Ammon's horn (tissue), 1 donor: ENCODE results near the gene NSD2.
"Not testable (repeated sequence)": the region's sequence is repeated elsewhere in the genome, so short reads cannot be mapped to it uniquely, and the experiment has no call there.

Source experiments
- DNase-seq: peaks from one replicate; pipeline ENCODE4 v3.0.0-alpha.2; 2016; ENCODE audit warnings: low spot score

The NSD2 gene

DNA sequence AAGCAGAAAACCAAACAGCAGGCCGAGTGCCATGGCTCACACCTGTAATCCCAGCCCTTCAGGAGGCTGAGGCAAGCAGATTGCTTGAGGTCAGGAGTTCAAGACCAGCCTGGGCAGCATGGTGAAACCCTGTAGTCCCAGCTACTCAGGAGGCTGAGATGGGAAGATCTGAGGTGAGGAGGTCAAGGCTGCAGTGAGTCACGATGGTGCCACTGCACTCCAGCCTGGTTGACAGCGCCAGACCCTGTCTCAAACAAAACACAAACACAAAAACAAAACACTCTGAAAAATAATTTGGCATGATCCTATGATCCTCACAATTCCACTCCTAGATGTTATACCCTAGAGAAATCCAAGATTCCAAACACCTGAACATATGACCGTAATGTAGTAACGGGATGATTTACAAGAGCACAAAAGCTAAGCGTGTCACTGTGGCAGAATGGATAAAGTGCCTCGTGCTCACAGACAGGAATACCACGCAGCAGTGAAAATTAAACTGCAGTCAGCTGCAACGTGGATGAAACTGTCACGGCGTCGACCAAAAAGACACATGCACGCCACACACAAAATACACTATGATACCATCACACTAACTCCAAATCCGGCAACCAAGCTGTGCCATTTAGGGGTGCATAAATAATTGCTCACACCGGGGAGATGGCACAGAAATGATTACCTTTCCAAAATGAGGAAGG is 135.9 kb downstream of the NSD2 start:
- no peak for DNase-seq

DNA sequence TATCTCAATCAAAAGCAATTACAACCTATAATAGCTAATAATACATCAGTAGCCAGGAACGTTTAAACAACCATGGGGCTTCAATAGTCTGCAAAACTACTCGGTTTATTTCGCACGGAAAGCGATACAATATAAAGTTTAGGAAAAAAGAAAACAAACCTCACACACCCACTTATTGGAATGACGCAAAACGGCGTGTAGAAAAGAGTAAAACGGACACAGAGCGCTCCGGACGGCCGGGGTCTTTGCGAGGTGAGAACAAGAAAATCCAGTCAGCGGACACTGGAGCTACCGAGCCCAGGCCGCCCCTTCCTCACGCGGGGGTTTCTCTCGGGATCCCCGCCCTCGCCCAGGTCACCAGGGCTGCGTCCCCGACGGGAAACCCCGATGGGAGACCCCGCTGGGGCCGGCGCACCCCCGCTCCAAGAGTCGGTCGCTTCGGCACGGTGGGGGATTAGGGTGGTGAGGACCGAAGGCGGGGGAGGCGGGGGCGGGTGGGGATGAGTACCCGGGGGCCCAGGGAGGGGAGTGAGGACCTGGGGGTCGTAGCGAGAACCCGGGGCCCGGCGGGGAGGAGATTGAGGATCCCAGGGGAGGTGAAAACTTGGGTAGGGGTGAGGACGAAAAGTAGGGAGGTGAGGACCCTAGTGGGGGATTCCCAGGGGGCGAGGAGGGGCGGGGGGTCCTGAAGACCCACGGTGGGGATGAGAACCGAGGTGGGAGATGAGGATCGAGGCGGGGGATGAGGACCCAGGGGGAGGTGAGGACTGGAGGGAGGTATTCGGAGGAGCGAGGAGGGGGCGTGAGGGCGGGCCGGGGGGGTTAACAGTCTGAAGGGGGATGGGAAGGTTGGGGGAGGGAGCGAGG is 136.8 kb downstream of the NSD2 start:
- DNase-seq = no peak

DNA sequence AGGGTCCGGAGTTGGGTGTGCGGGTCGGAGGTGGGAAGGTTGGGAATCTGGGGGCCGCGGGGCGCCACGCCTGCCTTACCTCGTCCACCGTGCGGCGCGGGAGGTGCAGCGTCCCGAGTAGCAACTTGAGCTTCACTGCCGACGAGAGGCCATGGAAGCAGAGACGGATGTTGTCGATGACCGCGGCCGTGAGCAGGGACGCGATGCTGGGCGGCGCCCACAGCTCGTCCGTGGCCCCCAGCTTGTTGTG is 137.4 kb downstream of the NSD2 start:
- no peak for DNase-seq

DNA sequence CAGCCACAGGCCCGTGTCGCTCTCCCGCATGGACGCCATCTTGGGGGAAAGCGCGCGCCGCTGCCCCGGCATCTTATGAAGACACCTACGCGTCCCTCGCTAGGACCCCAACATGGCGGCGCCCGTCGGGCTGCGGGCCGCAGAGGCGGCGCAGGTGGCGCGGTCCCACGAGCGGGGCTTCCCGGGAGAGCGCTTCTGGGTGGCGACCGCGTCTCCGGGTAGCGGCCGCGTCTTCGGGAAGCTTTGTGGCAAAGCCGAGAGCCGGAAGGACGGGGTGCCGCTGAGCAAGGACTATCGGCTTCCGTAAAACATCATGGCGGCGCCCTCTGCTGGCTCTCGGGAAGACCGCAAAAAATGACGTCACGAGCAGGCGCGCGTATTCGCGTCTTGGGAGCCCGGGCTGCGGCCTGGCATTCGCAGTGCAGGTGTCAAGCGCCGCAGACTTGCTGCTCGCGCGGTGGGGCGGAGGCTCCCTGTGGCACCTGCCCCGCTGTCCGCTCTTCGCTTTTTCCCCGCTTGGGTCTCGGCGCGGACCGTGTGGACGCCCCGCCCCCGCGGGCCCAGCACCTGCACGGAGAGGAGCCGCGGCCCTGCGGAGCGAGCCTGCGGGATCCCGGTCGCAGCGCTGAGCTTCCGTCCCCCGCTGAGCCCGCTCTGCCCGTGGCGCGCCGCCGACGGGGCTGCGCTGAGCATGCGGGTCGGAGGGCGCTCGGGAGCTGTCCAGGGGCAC is 137.9 kb downstream of the NSD2 start, which contains the start of gene NELFA:
Gene NELFA, minus strand, starts transcription at position 54 of the 730 bp plus-strand sequence. Its CDS starts 15 bp downstream, at position 39.
- DNase-seq = peak; percentile 96

DNA sequence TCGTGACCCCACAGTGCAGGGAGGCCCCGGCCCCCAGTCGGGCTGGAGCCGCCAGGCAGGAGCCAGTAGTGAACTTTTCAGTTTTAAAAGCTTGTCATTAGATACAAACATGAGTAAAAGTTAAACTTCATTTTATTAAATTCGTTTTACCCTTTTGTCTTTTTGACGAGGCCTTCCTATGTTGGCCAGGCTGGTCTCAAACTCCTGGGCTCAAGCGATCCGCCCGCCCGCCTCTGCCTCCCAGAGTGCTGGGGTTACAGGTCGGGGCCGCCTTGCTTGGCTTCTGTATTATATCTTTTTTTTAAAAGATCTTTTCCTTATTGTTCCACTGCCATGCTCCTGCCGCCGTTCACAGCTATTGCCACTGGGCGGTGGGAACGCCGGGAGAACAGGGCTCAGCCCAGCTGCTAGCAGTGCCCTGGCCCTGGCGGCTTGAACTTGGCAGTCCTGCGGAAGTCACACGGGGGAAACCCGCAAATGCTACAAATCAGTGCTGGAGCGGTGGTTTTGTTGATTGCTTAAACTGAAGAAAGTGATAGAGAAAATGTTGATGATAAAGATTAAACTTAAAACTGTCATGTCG is 138.5 kb downstream of the NSD2 start:
- peak; percentile 65 for DNase-seq

DNA sequence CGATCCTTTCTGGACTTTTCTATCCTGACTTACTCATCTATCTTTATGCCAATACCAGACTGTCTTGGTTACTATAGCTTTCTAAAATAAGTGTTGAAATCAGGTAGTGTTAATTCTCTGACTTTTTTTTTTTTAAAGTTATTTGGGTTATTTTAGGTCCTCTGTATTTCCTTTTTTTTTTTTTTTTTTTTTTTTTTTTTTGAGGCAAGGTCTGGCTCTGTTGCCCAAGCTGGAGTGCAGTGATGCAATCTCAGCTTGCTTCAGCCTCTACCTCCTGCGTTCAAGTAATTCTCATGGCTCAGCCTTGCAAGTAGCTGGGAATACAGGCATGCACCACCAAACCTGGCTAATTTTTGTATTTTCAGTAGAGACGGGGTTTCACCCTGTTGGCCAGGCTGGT is 140.4 kb downstream of the NSD2 start:
- no peak for DNase-seq

DNA sequence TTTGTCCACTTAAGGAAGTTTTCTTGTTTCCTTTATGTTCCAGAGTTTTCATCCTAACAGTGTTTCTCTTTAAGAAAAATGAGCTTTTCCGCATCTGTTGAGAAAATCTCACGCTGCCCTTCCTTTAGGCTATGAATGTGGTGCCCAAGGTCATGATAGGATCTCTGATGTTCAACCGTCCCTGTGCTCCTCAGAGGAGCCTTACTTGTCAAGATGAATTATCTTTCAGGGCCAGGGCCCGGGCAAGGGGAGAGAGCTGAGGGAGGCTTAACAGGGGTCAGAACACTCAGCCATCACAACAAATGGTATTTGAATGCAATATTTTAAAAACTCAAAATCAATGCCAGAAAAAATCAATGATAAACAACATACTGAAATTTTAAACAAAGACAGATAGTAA is 143.8 kb downstream of the NSD2 start:
- no peak for DNase-seq

DNA sequence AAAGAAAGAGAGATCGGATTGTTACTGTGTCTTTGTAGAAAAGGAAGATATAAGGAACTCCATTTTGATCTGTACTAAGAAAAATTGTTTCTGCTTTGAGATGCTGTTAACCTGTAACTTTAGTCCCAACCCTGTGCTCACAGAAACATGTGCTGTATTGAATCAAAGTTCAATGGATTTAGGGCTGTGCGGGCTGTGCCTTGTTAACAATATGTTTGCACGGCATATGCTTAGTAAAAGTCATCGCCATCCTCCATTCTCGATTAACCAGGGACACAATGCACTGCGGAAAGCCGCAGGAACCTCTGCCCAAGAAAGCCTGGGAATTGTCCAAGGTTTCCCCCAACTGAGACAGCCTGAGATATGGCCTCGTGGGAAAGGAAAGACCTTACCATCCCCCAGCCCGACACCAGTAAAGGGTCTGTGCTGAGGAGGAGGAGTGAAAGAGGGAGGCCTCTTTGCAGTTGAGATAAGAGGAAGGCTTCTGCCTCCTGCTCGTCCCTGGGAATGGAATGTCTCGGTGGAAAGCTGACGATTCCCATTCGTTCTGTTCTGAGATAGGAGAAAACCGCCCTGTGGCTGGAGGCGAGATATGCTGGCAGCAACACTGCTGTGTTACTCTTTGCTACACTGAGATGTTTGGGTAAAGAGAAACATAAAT is 150.3 kb downstream of the NSD2 start:
- DNase-seq = not testable (repeated sequence)

DNA sequence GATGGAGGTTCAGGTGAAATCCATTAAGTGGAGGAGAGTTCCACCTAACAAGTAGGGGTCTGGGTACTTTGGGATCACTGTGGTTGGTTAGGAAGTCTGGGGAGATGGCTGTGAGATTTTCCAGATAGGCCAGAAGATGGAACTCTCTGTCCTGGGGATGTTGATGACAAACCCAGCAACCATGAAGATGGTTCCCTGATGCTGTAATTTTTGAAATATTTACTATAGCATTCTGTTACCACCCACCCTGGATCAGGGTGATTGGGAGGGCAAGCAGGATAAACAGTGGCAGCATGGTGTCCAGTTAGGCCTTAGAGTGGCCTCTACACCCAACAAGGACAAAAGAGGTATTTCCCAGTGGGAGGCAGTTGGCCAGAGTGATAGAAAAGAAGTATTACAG is 153.5 kb downstream of the NSD2 start:
- no peak for DNase-seq

DNA sequence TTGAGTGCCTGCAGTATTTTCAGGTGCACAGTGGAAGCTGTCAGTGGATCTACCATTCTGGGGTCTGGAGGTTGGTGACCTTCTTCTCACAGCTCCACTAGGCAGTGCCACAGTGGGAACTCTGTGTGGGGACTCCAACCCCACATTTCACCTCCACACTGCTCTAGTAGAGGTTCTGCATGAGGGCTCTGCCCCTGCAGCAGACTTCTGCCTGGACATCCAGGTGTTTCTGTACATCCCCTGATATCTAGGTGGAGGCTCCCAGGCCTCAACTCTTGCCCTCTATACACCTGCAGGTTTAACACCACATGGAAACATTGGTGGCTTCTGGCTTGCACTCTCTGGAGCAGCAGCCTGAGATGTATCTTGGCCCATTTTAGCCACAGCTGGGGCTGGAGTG is 154.6 kb downstream of the NSD2 start:
- DNase-seq = no peak

DNA sequence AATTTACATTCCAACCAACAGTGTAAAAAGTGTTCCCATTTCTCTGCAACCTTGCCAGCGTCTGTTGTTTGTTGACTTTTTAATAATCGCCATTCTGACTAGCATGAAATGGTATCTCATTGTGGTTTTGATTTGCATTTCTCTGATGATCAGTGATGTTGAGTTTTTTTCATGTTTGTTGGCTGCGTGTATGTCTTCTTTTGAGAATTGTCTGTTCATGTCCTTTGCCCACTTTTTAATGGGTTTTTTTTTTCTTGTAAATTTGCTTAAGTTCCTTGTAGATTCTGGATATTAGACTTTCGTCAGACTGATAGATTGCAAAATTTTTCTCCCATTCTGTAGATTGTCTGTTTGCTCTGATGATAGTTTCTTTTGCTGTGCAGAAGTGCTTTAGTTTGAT is 155.9 kb downstream of the NSD2 start:
- DNase-seq = not testable (repeated sequence)

DNA sequence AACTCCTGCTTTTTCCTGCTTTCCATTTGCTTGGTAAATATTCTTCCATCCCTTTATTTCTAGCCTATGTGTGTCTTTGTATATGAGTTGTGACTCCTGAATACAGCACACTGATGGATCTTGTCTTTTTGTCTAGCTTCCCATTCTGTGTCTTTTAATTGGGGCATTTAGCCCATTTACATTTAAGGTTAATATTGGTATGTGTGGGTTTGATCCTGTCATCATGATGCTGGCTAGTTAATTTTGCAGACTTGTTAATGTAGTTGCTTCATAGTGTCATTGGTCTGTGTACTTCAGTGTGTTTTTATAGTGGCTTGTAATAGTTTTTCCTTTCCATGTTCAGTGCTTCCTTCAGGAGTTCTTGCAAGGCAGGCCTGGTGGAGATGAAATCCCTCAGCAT is 160.0 kb downstream of the NSD2 start:
- not testable (repeated sequence) for DNase-seq
